Esophagus squamous epithelium (tissue), 4 donors: Measurements from ENCODE around the gene CLDN19.

Source experiments
- POLR2A ChIP-seq, 4 donors: fragments of 450-650 bp; IDR thresholded peaks; one replicate each; pipeline ENCODE4 v1.6.1; 2017; ENCODE audit warnings: antibody characterized with exemption in 4 of 4, mild to moderate bottlenecking in 4 of 4, moderate library complexity in 3 of 4
- TF ChIP-seq, protein P1 (sequence below), 6 experiments: fragments of 450-650 bp in 4 of 6; fragments of 200-600 bp in 2 of 6; sonication (generic) in 2 of 6; IDR thresholded peaks; one replicate each; pipeline ENCODE4 v1.5.1; 2016 to 2019; ENCODE audit warnings: antibody characterized with exemption in 6 of 6, mild to moderate bottlenecking in 4 of 6, moderate library complexity in 4 of 6

DNA sequence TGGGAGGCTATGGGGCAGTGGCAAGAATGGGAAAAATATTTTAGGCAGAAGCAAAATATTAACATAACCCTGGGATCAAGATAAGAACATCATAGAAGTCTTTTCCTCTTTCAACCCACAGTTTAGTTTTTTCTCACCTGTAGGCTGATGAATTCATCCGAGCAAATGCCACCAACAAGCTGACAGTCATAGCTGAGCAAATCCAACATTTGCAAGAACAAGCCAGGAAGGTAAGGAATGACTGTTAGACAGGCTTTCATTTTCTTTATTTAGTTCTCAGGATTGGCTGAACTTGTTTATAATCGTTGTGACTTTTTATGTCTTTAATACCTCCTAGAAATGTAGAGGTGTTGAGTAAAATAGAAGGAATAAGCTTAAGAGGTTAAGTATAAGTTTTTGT, 33.4 kb upstream of the CLDN19 start:
- TF ChIP-seq, protein P1, sequence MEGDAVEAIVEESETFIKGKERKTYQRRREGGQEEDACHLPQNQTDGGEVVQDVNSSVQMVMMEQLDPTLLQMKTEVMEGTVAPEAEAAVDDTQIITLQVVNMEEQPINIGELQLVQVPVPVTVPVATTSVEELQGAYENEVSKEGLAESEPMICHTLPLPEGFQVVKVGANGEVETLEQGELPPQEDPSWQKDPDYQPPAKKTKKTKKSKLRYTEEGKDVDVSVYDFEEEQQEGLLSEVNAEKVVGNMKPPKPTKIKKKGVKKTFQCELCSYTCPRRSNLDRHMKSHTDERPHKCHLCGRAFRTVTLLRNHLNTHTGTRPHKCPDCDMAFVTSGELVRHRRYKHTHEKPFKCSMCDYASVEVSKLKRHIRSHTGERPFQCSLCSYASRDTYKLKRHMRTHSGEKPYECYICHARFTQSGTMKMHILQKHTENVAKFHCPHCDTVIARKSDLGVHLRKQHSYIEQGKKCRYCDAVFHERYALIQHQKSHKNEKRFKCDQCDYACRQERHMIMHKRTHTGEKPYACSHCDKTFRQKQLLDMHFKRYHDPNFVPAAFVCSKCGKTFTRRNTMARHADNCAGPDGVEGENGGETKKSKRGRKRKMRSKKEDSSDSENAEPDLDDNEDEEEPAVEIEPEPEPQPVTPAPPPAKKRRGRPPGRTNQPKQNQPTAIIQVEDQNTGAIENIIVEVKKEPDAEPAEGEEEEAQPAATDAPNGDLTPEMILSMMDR (IDR thresholded peaks at IDR 0.05) = no peak
- no peak for TF ChIP-seq POLR2A (IDR thresholded peaks at IDR 0.05)
